SKM-1 treated with dmso at 0.1 percent for 144 hours (cell line): ENCODE data around the gene PRR30.
A peak's percentile ranks its signal among the peaks of the same experiment; 100 is the strongest.

Experiments used
- DNase-seq: peaks from one replicate; lab custom pipeline; 2025; ENCODE audit not compliant: unreplicated experiment; lab: John Stamatoyannopoulos, UW

PRR30 gene

GRCh38 chr2:27155069-27155520, 15.9 kb upstream of the PRR30 start:
- no peak for DNase-seq

- DNase-seq, result no peak
Measured at GRCh38 chr2:27154488-27154887, 15.3 kb upstream of the PRR30 start.

GRCh38 chr2:27152796-27153464, 13.7 kb upstream of the PRR30 start:
- DNase-seq, result no peak

- no peak for DNase-seq
Measured at GRCh38 chr2:27152102-27152795, 13.0 kb upstream of the PRR30 start.

- no peak for DNase-seq
Measured at GRCh38 chr2:27150639-27151230, 11.5 kb upstream of the PRR30 start.

- no peak for DNase-seq
Measured at GRCh38 chr2:27149570-27150405, 10.6 kb upstream of the PRR30 start.

GRCh38 chr2:27148801-27149439, 9.7 kb upstream of the PRR30 start, which contains the start of gene TCF23:
Gene TCF23 (plus strand): TSS chr2:27149004. CDS start chr2:27149134, 130 bp downstream.
- DNase-seq, result no peak

- no peak for DNase-seq
Measured at GRCh38 chr2:27147935-27148334, 8.7 kb upstream of the PRR30 start.

GRCh38 chr2:27145682-27146081, 6.5 kb upstream of the PRR30 start:
- no peak for DNase-seq

GRCh38 chr2:27143285-27143684, 4.1 kb upstream of the PRR30 start:
- no peak for DNase-seq

GRCh38 chr2:27138111-27138510, 1.1 kb downstream of the PRR30 start:
- no peak for DNase-seq

- no peak for DNase-seq
Measured at GRCh38 chr2:27137322-27137935, 1.8 kb downstream of the PRR30 start.

- no peak for DNase-seq
Measured at GRCh38 chr2:27136751-27137150, 2.5 kb downstream of the PRR30 start.

- DNase-seq, result no peak
Measured at GRCh38 chr2:27135478-27135955, 3.7 kb downstream of the PRR30 start.

GRCh38 chr2:27134781-27135477, 4.3 kb downstream of the PRR30 start:
- DNase-seq, result no peak

GRCh38 chr2:27133905-27134780, 5.1 kb downstream of the PRR30 start, which contains the start of gene PREB:
Gene PREB (minus strand): TSS chr2:27134636. CDS start chr2:27134421, 215 bp downstream.
- DNase-seq, result peak; percentile 93

- no peak for DNase-seq
Measured at GRCh38 chr2:27133195-27133875, 5.9 kb downstream of the PRR30 start.

GRCh38 chr2:27131429-27131828, 7.8 kb downstream of the PRR30 start:
- no peak for DNase-seq
